GM18951 (cell line): Measurements from ENCODE around the gene DOCK9.

ENCODE experiments used
- POLR2A ChIP-seq: IDR thresholded peaks from 4 replicates; pipeline ENCODE4 v1.6.1; 2011; ENCODE audit warnings: mild to moderate bottlenecking; ENCODE audit not compliant: insufficient read length, insufficient read depth; ENCODE audit errors: extremely low read depth
- in situ Hi-C: fragments of 300-500 bp; cut with MboI; formaldehyde crosslinking; loops from one replicate; pipeline ENCODE4 v1.12.0; 2022; ENCODE audit warnings: low sequenced_read_pairs, mixed read lengths, inconsistent platforms; ENCODE audit not compliant: unreplicated experiment

The DOCK9 gene

DNA sequence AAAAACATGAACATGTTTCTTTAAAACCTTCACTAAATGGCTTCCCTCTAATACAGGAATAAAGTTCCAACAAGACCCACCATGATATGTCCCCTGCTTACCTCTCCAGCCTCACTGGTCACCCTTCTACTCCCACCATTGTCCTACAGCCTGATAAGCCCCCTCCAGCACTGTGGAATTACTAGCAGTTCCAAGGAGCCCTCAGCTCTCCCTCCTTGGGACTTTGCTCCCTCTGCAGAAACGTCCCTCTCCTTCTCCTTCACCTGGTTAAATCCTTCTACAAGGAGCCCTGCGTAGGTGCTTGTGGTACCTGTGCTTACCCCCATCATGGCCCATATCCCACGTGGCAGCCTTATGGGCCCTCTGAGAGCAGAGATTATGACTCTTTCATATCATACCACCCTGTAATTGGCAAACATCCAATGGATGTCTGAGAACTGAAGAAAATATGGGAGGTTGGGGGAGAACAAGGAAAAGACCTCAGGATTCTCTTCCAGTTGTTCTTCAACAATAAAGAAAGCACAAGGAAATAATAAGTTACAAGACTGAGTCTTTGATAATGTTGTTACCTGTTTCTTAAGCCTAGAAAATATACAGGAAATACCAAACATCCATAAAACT lies 26.1 kb upstream of the DOCK9 start:
- no peak for TF ChIP-seq POLR2A
- in situ Hi-C loops: no loop called here

DNA sequence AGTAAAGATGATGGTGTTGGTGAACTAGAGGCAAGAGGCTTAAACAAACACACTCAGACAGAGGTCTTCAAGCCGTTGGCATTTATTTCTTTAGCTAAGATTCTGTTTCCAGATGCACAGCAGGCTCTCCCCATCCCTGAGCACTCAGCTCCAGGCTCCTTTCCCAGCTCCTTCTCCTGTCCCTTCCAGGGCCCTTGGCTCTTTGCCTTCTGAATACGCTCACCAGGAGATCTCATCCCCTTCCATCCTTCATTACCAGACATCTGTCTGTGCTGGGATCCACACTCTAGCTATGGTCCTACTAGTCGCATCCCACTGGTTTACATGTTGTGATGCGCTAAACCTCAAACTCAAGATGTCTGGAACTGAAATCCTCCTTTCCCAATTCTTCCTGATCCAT lies 25.3 kb upstream of the DOCK9 start:
- in situ Hi-C loops: no loop called here

DNA sequence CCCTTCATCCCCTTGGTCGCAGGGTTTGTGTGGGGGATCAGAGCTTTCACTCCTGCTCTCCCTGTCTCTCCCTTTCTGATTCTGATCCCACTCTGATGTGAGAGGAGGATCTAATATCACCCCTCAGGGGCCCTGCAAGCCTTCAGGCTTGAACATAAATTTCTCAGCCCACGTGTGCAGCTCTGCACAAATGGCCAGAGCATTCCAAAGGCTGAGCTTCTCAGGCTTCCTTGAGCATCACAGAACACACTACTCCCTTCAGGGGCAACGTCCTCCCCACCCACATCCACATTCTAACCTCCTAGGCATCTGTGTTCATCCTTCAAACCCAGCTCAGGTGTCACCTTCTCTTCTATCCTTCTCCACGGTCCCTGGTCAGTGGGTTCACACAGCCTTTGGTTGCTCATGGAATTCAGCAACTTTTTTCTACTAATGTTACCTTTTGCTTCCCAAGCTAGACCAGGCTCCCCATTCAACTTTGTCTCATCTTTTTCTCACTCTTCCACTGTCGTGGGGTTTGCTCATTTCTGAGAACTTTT lies 24.4 kb upstream of the DOCK9 start:
- in situ Hi-C loops: no loop called here
- no peak for TF ChIP-seq POLR2A

More for the DNA sequence above, 25.3 kb upstream of the DOCK9 start:
- TF ChIP-seq POLR2A: no peak

DNA sequence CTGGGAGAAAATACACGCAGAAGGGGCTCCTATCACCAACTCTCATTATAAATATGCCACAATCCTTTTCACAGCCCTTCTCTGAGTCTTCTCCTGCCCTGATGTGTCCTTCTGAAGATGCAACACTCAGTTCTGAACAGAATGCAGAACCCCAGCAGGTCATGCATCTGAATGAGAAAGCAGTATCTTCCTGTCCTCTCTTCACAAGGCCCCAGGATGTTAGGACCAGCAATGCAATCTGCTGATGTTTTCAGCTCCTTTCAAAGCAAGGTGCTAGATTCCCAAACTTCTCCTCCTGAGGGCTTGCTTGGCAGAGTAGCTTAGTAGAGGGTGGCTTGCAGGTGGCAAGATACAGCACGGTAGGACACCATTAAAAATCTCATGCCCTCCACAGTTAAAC lies 22.3 kb upstream of the DOCK9 start:
- TF ChIP-seq POLR2A: no peak
- in situ Hi-C loops: no loop called here

DNA sequence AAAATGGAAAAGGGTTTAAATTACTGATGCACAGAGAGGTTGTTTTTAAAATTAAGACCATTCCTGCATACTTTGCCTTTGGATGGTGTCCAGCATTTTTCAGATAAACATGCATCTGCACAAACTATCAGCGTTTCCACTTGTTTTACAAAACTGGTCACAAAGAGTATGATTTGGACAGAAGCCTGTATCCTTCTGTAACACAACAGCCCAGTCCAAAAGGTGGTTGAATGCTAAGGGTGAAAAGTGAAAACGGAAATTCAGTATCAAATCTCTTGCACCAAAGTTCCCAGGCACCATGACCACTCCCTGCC lies 21.7 kb upstream of the DOCK9 start:
- no peak for TF ChIP-seq POLR2A
- in situ Hi-C loops: no loop called here

DNA sequence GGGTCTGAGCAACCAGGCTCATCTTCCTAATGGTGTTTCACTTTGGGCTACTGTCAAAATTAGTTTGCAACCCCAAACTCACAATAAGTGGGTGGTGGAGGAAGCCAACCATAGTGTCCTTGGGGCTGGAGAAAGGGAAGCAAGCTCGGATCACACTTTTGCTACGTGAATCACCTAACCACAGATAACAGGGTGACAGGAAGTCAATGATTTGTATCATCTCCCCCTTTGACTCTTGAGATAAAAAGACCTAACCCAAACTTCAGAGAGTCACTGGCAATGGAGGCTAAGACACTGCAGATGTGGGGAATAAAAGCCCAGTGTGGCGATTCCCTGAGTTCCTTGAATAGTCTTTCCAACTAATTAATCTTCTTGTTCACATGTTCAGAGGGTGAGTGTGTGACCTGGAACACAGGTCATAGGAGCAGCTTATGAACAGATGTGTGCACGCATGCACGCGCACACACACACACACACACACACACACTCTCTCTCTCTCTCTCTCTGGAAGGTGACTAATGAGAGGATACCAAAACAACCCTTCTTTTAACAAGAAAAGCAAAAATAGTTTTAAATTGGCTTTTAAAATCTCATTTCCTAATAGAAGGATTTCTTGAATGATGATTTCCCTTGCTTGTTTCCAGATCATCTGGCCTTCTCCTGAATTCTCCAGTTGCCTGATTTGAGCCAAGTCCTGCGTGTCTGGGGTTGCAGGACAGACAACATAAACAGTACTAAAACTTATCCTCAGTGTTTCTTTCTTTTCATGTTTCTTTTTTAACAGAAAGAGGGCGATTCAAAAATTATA lies 21.2 kb upstream of the DOCK9 start:
- in situ Hi-C loops: no loop called here
- TF ChIP-seq POLR2A: no peak

DNA sequence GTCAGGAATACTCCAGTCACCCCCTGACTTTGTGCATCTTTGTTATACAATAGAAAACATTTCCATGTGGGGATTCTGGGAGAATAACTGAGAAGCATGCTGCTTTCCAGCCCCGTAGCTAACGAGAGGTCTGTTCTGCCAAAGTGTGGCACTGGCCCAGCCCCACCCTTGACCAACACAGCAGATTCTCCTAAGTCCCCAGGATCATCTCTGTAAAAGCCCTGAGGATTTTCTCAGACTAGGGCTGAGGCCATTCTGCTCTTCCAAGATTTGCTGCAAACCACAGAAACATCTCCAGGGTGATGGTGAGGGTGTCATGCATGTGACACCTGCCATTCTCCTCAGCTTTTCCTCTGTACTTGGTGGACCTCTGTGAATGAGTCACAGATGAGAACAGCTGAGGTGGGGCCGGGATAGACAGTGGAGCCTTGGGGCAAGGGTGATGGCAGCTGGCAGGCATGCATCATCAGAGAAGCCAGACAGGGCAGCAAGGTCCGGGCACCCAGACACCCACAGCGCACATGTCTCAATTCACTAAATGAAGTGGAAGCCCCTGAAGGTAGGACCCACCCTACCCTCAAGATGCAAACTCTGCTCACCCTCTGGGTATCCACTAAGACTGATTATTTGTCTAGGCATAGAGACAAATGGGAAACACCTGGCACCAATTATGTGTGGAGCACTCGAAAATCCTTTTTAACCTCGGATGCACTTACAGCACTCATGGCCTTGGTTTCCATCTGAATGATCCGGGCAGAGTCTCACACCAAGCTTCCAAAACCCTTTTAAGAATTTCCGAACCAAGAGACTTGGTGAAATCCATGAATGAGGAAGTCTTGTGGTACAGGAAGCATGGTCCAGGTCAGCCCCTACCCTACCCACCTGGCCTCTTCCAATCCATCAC lies 20.1 kb upstream of the DOCK9 start:
- in situ Hi-C loops: no loop called here
- no peak for TF ChIP-seq POLR2A

DNA sequence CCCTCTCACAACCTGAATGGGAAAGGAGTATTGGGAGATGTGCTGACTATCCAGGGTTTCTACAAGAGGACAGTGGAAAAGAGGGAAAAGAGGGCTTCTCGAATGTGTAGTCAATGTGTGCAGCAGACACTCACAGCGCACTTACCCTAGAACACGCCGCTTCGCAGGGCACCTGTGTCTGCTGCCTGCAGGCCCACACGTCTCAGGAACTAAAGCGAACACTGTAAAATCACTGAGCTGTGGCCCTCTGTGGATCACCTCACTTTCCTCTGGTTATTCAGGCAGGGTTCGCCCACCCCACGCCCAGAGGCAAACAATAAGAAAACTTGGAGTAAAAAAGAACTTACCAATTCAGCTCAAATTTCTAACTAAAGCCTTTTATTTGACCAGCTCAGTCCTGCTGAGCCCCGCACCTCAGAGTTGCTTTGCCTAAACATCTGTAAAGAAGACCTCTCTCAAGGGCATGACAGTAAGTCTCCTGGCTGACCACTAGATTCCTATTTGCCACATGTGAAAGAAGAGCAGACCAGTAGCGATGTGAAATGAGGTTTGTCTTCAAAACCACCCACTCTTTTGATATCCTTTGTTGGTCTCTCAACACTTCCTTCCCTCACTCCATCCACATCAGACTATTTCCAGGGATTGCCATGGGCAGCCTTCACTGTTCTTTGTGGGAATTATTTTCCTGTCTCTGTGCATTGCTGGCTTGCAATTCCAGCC lies 19.3 kb upstream of the DOCK9 start:
- TF ChIP-seq POLR2A: no peak
- in situ Hi-C loops: no loop called here

DNA sequence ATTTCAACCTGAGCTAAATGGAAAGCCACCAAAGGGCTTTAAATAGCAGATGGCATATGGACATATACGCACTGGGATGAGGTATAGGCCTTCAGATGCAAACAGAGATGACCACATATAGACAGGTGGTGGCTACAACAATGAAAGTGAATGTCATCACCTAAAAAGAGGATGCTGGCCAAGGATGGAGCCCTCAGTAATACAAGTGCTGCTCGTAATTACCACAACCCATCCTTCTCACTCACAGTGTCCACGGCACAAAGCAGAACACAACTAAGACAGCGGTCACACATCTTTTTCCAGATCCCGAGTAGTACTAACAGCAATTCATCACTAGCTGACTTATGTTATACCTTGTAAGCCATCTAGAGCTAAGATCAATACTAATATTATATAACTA lies 18.2 kb upstream of the DOCK9 start:
- no peak for TF ChIP-seq POLR2A

DNA sequence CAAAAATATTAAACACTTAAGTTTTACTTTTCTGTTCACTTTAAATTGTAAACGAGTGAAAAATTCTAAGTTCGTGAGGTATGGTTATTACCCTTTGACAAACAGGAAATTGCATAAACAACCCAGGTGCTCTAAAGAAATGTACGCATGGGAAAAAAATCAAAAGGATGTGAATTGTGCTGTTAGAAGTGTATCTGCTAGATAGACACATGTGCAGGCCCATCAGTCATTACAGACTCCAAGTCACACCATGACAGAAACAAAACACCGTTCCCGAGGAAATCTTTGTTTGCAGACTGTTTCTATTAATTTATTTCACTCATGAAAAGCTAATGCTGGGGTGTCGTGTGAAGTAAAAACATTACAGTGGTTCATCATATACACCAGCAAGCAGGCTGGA lies 17.0 kb upstream of the DOCK9 start:
- TF ChIP-seq POLR2A: no peak
- in situ Hi-C loops: no loop called here

More for the DNA sequence above, 18.2 kb upstream of the DOCK9 start:
- in situ Hi-C loops: no loop called here

DNA sequence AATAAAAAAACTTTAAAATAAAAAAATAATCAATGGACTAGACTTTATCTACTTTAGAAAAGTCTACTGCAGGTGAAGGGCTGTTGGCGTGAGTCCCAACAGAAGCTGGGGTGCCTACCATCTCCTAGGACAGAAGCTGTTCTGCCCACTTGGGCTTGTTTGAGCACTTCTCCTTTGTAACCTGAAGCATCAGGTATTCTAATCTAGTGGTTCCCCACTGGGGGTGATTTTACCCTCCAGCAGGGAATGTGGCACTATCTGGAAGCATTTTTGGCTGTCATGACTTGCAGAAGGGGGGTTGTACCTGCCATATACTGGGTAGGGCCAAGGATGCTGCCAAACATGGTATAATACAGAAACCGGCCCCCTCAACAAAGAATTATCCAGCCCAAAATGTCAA lies 16.2 kb upstream of the DOCK9 start:
- in situ Hi-C loops: no loop called here
- TF ChIP-seq POLR2A: no peak

DNA sequence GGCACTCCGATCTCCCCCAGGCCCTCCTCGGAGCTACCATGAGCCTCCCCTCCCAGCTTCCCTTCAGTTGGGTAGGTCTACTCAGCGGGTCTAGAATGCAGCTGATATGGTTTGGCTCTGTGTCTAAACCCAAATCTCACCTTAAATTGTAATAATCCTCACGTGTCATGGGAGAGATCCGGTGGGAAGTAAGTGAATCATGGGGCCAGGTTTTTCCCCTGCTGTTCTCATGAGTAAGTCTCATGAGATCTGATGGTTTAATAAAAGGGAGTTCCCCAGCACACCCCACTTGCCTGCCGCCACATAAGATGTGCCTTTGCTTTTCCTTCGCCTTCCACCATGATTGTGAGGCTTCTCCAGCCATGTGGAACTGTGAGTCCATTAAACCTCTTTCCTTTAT lies 14.5 kb upstream of the DOCK9 start:
- in situ Hi-C loops: no loop called here
- no peak for TF ChIP-seq POLR2A

DNA sequence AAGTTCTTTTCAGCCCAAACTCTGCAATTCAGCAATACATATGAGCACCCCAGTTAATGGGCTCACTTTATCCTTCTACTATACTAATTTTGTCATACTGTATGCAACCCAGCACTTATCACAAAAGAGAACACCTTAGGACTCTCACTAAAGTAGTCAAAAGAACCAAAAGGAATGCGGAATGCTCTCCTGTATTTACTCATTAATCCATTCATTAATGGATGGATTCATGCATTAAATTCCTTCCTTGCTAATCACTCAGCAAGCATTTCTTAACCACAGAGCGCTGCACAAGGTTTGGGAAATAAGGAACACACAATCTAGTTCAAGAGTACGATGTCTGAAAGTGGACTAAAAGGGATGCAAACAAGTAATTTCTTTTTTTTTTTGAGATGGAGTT lies 12.8 kb upstream of the DOCK9 start:
- TF ChIP-seq POLR2A: no peak
- in situ Hi-C loops: no loop called here
